Activated T-cell treated with anti-CD3 and anti-CD28 coated beads, Interleukin-2, amount 50 U/mL, for 48 hours (primary cell): ENCODE measurements around the gene IZUMO2.

Experiments
- DNase-seq, 2 experiments: peaks; one replicate each; pipeline ENCODE4 v3.0.0-alpha.2; 2020

Gene IZUMO2

GRCh38 chr19:50162988-50163387 is at the start of gene IZUMO2:
Gene IZUMO2, minus strand, starts transcription at chr19:50163281. Its CDS starts 87 bp downstream, at chr19:50163194.
- DNase-seq, result peak in 1 of 2 experiments; percentile 26

GRCh38 chr19:50210425-50210824 is 47.3 kb upstream of the IZUMO2 start:
- no peak for DNase-seq

- DNase-seq, result no peak
These were observed 46.0 kb upstream of the IZUMO2 start for GRCh38 chr19:50209131-50209530.

GRCh38 chr19:50207730-50208129 is 44.6 kb upstream of the IZUMO2 start:
- DNase-seq, result no peak

DNA sequence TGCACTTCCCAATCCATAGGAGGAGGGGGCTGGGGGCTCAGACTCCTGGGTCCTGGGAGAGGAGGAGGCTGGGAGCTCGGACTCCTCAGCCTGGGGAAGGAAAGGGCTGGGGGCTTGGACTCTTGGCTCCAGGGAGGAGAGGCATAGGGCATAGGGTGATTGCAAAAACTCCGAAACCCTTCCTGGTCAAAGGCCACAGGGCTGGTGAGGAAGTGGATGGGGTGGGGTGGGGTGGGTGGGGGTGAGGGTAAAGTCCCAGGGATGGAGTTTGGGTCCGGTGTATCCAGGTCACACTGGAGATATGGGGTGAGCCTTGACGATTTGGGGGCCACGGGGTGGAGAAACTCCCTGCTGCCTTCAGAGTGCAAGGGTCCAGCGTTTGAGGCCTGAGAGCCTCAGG is 43.1 kb upstream of the IZUMO2 start:
- no peak for DNase-seq

GRCh38 chr19:50205681-50206138 is 42.6 kb upstream of the IZUMO2 start:
- DNase-seq, result no peak

- DNase-seq, result no peak
These were observed 42.0 kb upstream of the IZUMO2 start for GRCh38 chr19:50204811-50205675.

DNA sequence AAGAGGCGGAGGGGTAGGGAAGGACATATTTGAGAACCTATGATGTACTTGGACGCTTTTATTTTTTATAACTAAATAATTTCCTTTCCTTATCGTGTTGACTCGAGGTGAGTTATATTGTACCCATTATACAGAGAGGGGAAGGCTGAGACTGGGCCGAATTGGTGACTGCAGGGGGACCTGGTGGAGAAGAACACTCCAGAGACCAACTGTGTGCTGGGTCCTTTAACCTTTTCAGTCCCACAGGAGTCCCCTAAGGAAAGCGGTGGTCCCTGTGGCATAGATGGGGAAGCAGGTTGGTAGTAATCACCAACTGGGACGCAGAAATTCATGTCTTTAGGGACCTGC is 41.0 kb upstream of the IZUMO2 start:
- no peak for DNase-seq

- peak; percentile 43 to 52 for DNase-seq
These were observed 40.4 kb upstream of the IZUMO2 start, which contains the start of gene MYH14 for GRCh38 chr19:50203281-50204080. Gene MYH14, plus strand, starts transcription at chr19:50203622. Its CDS starts 6,744 bp downstream, at chr19:50210366.

- DNase-seq, result no peak
These were observed 39.8 kb upstream of the IZUMO2 start for GRCh38 chr19:50202962-50203280.

DNA sequence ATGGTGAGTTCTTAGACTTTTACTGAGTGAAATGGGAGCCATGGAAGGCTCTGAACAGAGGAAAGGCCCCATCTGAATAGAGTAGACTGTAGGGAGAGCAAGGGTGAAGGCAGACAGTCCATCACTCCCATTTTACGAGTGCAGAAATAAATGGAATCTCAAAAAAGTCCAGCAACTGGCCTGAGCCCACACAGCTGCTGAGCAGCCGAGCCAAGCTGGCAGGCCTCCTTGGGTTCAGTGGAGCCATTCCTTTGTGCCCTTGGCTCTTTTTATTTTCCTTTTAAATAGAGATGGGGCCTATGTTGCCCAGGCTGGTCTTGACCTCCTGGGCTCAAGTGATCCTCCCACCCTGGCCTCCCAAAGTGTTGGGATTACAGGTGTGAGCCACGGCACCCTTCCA is 39.3 kb upstream of the IZUMO2 start:
- no peak for DNase-seq

DNA sequence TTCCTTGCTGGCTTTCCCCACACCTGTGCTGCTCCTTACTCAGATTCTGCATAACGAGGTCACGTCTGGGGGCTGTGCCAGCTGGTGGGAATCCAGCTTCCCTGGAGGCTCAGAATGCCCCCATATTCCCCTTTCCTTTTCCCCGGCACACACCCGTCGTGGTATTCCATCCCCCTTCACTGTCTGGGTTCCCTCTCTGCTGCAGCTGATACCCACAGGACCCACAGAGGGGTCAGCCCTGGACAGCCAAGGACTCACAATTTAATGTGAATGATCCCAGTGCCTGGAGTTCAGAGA is 36.1 kb upstream of the IZUMO2 start:
- DNase-seq, result no peak

GRCh38 chr19:50198431-50199258 is 35.6 kb upstream of the IZUMO2 start:
- no peak for DNase-seq

- DNase-seq, result no peak
These were observed 34.3 kb upstream of the IZUMO2 start for GRCh38 chr19:50197348-50197747.

GRCh38 chr19:50196322-50196932 is 33.3 kb upstream of the IZUMO2 start:
- DNase-seq, result no peak

- no peak for DNase-seq
These were observed 32.1 kb upstream of the IZUMO2 start for GRCh38 chr19:50195224-50195623.

- no peak for DNase-seq
These were observed 29.6 kb upstream of the IZUMO2 start for GRCh38 chr19:50192463-50193211.

- no peak for DNase-seq
These were observed 28.1 kb upstream of the IZUMO2 start for GRCh38 chr19:50191216-50191615.

- DNase-seq, result no peak
These were observed 27.4 kb upstream of the IZUMO2 start for GRCh38 chr19:50190439-50190891.

DNA sequence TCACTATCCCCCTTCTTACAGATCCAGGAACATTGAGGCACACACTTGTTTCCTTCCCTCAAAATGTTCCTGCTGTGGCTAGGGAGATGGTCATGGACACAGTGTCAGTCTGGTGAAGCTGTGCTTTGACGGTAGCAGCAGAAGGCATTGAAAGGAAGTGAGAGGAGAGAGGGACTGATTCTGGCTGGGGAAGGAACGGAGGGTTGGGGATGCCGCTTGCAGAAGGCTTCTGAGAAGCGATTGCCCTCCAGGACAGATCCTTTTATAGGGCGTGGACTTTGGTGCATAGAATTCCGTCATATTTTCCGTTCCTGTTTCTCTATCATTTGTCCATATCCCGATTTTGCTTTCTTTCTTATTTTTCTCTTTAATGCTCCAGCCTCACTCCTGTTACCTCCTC is 26.2 kb upstream of the IZUMO2 start:
- no peak for DNase-seq

DNA sequence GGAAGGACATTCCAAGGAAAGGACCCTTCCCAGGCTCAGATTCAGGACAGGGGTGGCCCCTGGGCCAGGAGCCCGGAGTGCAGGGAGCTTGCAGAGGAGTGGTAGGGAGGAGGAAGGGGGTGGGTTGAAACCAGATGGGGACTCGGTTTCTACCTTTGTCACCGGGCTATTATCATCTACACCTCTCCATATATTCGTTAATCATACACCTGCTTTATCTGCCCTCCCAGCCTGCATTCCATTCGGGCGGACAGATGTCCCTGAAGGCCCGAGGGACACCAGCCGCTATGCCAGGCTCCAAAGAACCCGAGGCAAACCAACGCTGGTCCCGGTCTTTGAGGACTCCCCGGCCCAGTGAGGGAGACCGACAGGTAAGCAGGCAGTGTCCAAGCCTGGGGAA is 24.9 kb upstream of the IZUMO2 start:
- no peak for DNase-seq

- DNase-seq, result no peak
These were observed 21.1 kb upstream of the IZUMO2 start for GRCh38 chr19:50184196-50184595.
